HepG2 (cell line): ENCODE results near the gene GLIPR1. TPM values are rescaled to one million over a fixed set of nuclear protein-coding genes. Genes with fewer than 3 reads are reported as not detected.
A peak's percentile ranks its signal among the peaks of the same experiment; 100 is the strongest.

Source experiments
- ATAC-seq: fragments of 200-7000 bp; cut with Tn5 transposase; 3 replicates; pipeline ENCODE4 v1.9.1; 2020; ENCODE audit warnings: mild to moderate bottlenecking, moderate library complexity
- BruUV-seq: library from RNA; stranded (reverse); fragments of 400-500 nt; replicated peaks from 2 replicates; lab custom pipeline; 2021; lab: Mats Ljungman, UMichigan
- CTCF ChIA-PET: fragments of 300-600 bp; formaldehyde crosslinking; extraction: SDS; loops from one replicate; lab custom pipeline; 2021; ENCODE audit warnings: low total read pairs, inconsistent platforms, low intra/inter-chr PET ratio; lab: Yijun Ruan, JAX
- POLR2A ChIA-PET: fragments of 350-600 bp; sonication (Branson Sonifier 250); formaldehyde crosslinking; loops from one replicate; lab custom pipeline; 2020; ENCODE audit warnings: antibody characterized with exemption, inconsistent platforms; lab: Yijun Ruan, JAX
- DNase-seq: peaks from one replicate; pipeline ENCODE4 v3.0.0-alpha.2; 2015; ENCODE audit warnings: low spot score
- FAIRE-seq: peaks from 3 replicates; lab custom pipeline; 2011; peaks lifted over from hg19 to GRCh38; lab: Jason Lieb, UNC
- H2AFZ ChIP-seq: one replicate; pipeline ENCODE4 v1.6.1; 2011; ENCODE audit warnings: low read length, inconsistent platforms
- H3K27ac ChIP-seq: fragments of 300-600 bp; 3 replicates; pipeline ENCODE4 v1.8.0; 2011; ENCODE audit warnings: mixed run types, mild to moderate bottlenecking, mixed read lengths, low read length, inconsistent platforms; ENCODE audit not compliant: insufficient read depth; ENCODE audit errors: extremely low read length
- H3K27me3 ChIP-seq, 2 experiments: fragments of 200-600 bp in 1 of 2; 2 replicates in 1 of 2; 3 replicates in 1 of 2; pipeline versions ENCODE4 v1.6.0 to v1.8.0; 2011; ENCODE audit warnings: low read length in 2 of 2, mild to moderate bottlenecking in 2 of 2, moderate library complexity in 2 of 2, inconsistent platforms in 1 of 2; ENCODE audit not compliant: insufficient read depth in 2 of 2, control insufficient read depth in 1 of 2
- H3K36me3 ChIP-seq, 2 experiments: fragments of 200-600 bp in 1 of 2; replicated peaks in 1 of 2; 2 replicates in 1 of 2; 3 replicates in 1 of 2; pipeline versions ENCODE4 v1.5.1 to v1.8.0; 2011; ENCODE audit warnings: low read length in 2 of 2, inconsistent platforms in 1 of 2; ENCODE audit not compliant: insufficient read depth in 2 of 2, control insufficient read depth in 1 of 2
- H3K4me1 ChIP-seq: 2 replicates; pipeline ENCODE4 v1.5.1; 2012; ENCODE audit warnings: low read length, inconsistent platforms; ENCODE audit not compliant: insufficient read depth
- H3K4me2 ChIP-seq: 2 replicates; pipeline ENCODE4 v1.6.0; 2011; ENCODE audit warnings: low read depth, low read length, inconsistent platforms
- H3K4me3 ChIP-seq, 3 experiments: fragments of 200-600 bp in 1 of 3; sonication (generic), shearing (Covaris generic) in 1 of 3; replicated peaks in 1 of 3; 2 replicates each; pipeline ENCODE4 v1.5.1; 2011 to 2016; ENCODE audit warnings: low read length in 3 of 3, inconsistent platforms in 2 of 3, low read depth in 2 of 3, mild to moderate bottlenecking in 2 of 3, control low read depth in 1 of 3, mixed read lengths in 1 of 3; ENCODE audit not compliant: insufficient read depth in 1 of 3
- H3K79me2 ChIP-seq: one replicate; pipeline ENCODE4 v1.6.1; 2011; ENCODE audit warnings: low read length, inconsistent platforms; ENCODE audit not compliant: insufficient read depth
- H3K9ac ChIP-seq: 2 replicates; pipeline ENCODE4 v1.6.0; 2011; ENCODE audit warnings: mild to moderate bottlenecking, low read depth, low read length, inconsistent platforms; ENCODE audit not compliant: insufficient read depth
- H3K9me3 ChIP-seq: 2 replicates; pipeline ENCODE4 v1.5.1; 2012; ENCODE audit warnings: mild to moderate bottlenecking, low read length
- H4K20me1 ChIP-seq: 2 replicates; pipeline ENCODE4 v1.6.0; 2011; ENCODE audit warnings: inconsistent platforms, mild to moderate bottlenecking, low read length, moderate library complexity; ENCODE audit not compliant: insufficient read depth
- ARNTL ChIP-seq: sonication (generic); formaldehyde crosslinking; IDR thresholded peaks from 2 replicates; pipeline ENCODE4 v1.4.0; 2020; ENCODE audit warnings: mild to moderate bottlenecking, missing genetic modification reagents
- BCLAF1 ChIP-seq: fragments of 450-650 bp; IDR thresholded peaks from 2 replicates; pipeline ENCODE4 v1.6.1; 2017; ENCODE audit warnings: mild to moderate bottlenecking
- BRD4 ChIP-seq: sonication (generic); formaldehyde crosslinking; IDR thresholded peaks from 2 replicates; pipeline ENCODE4 v1.4.0; 2020; ENCODE audit warnings: missing genetic modification reagents
- DNMT1 ChIP-seq: sonication (generic); formaldehyde crosslinking; IDR thresholded peaks from 2 replicates; pipeline ENCODE4 v1.5.1; 2020; ENCODE audit warnings: mild to moderate bottlenecking, missing genetic modification reagents
- DNMT3B ChIP-seq: conservative IDR thresholded peaks from 2 replicates; pipeline ENCODE4 v1.6.1; 2016; ENCODE audit warnings: missing biosample characterization, control low read depth
- FOSL2 ChIP-seq: sonication (generic); formaldehyde crosslinking; IDR thresholded peaks from 2 replicates; pipeline ENCODE4 v1.4.0; 2020; ENCODE audit warnings: missing genetic modification reagents
- HOXA3 ChIP-seq: sonication (generic); formaldehyde crosslinking; IDR thresholded peaks from 2 replicates; pipeline ENCODE4 v1.5.0; 2020; ENCODE audit warnings: missing genetic modification reagents
- MAFF ChIP-seq: IDR thresholded peaks from 2 replicates; pipeline ENCODE4 v1.6.1; 2011; ENCODE audit warnings: low read depth, low read length, improper control_type of control experiment
- MAFK ChIP-seq, 2 experiments: IDR thresholded peaks in 1 of 2; conservative IDR thresholded peaks in 1 of 2; 2 replicates each; pipeline ENCODE4 v1.6.1; 2011; ENCODE audit warnings: improper control_type of control experiment in 2 of 2, low read length in 2 of 2
- MEIS1 ChIP-seq: sonication (generic); formaldehyde crosslinking; IDR thresholded peaks from 2 replicates; pipeline ENCODE4 v1.9.0; 2021; ENCODE audit warnings: mild to moderate bottlenecking, missing genetic modification reagents, moderate library complexity, borderline replicate concordance
- NR2F6 ChIP-seq, 2 experiments: IDR thresholded peaks; 2 replicates each; pipeline ENCODE4 v1.6.1; 2016; ENCODE audit warnings: antibody characterized with exemption in 1 of 2, mild to moderate bottlenecking in 1 of 2
- SKI ChIP-seq: fragments of 450-650 bp; IDR thresholded peaks from one replicate; pipeline ENCODE4 v1.6.1; 2018; ENCODE audit warnings: mild to moderate bottlenecking; ENCODE audit not compliant: partially characterized antibody
- ZMYM4 ChIP-seq: sonication (generic); formaldehyde crosslinking; IDR thresholded peaks from 2 replicates; pipeline ENCODE4 v1.8.1; 2023; ENCODE audit warnings: mild to moderate bottlenecking, missing genetic modification reagents
- ZNF567 ChIP-seq: sonication (generic); formaldehyde crosslinking; IDR thresholded peaks from 2 replicates; pipeline ENCODE4 v1.8.1; 2023; ENCODE audit warnings: mild to moderate bottlenecking, missing genetic modification reagents, borderline replicate concordance
- ZSCAN12 ChIP-seq: sonication (generic); formaldehyde crosslinking; IDR thresholded peaks from 2 replicates; pipeline ENCODE4 v1.9.0; 2021; ENCODE audit warnings: mild to moderate bottlenecking, missing genetic modification reagents
- WGBS: methylation state at CpG from one replicate; pipeline ENCODE4 v1.1.6; 2017; ENCODE audit warnings: low lambda C conversion rate; 5-methylcytosine and 5-hydroxymethylcytosine counted together
- in situ Hi-C: cut with HindIII; loops from 2 replicates; pipeline ENCODE4 v1.10.0; 2017; ENCODE audit warnings: low pct_unique_long_range_greater_than_20kb; ENCODE audit not compliant: extremely low pct_ligation_motif_present
- intact Hi-C: fragments of 100-400 bp; cut with micrococcal nuclease; formaldehyde crosslinking; loops from one replicate; pipeline ENCODE4 v1.10.0; 2022; ENCODE audit not compliant: unreplicated experiment
- polyA plus RNA-seq, 8 experiments: library from polyadenylated mRNA; depleted of rRNA in 3 of 8; stranded (reverse) in 7 of 8; unstranded in 1 of 8; fragments of >200 nt; fragmentation: Illumina TruSeq in 4 of 8; extraction: Trizol in 4 of 8; gene quantifications; 2 replicates each; pipeline versions ENCODE4 v1.2.1 to v1.2.3, GENCODE V29; 2011 to 2016; ENCODE audit warnings: low read depth in 4 of 8, missing spikeins in 1 of 8, mixed read lengths in 1 of 8; ENCODE audit not compliant: insufficient read depth in 1 of 8
- total RNA-seq, 5 experiments: library from RNA; depleted of rRNA; stranded (reverse); fragments of >200 nt; fragmentation: Illumina TruSeq; extraction: Trizol; gene quantifications; 2 replicates each; pipeline ENCODE4 v1.2.3, GENCODE V29; 2016; ENCODE audit warnings: low read depth in 1 of 5

The GLIPR1 gene
- total and polyA plus RNA-seq, 2 of the 13 experiments (the other 11 are each of a cell fraction or from before 2014, with no cell fraction given) = 1.9 to 5.0 TPM

- BruUV-seq = no TSS peak
- TF ChIP-seq MAFK (conservative IDR thresholded peaks at IDR 0.05 in 1 of 2, IDR thresholded peaks at IDR 0.05 in 1 of 2; ENCODE audit: low read length in 2 of 2) = peak; percentile 49 to 55
- peak; percentile 27; the same call in 1 of the 2 replicates for TF ChIP-seq MAFF
- TF ChIP-seq ZNF567 (CRISPR knock-in tag) = no peak
- TF ChIP-seq, all 625 proteins: peak for 2
- Histone ChIP-seq H3K27me3 (no peaks in the 10 kb centered on the region), H3K36me3 (no peaks in the 10 kb centered on the region), H3K27ac (no peak overlapping the region), H3K4me3 (no peak overlapping the region), H3K9me3 (no peaks in the 10 kb centered on the region), H3K79me2 (no peaks in the 10 kb centered on the region), H3K4me2 (no peak overlapping the region), H3K9ac (no peak overlapping the region), H2AFZ (no peak overlapping the region), H3K4me1 (peaks cover 47% of the 10 kb centered on the region), H4K20me1 (no peaks in the 10 kb centered on the region)
- no peak for DNase-seq
- in situ Hi-C loops = no loop called here
- ChIA-PET POLR2A (no interaction called here), CTCF (no interaction called here)
- WGBS = 56% methylated on average over 3 of the region's 3 CpGs
- intact Hi-C loops = no loop called here
- no peak for ATAC-seq
- FAIRE-seq = no peak
Observed at GRCh38 chr12:75443709-75444108, 36.8 kb upstream of the GLIPR1 start.

- ChIA-PET CTCF (no interaction called here), POLR2A (no interaction called here)
- DNase-seq (peak; percentile 44), ATAC-seq (peak; percentile 94), FAIRE-seq (peak; percentile 51)
- Histone ChIP-seq H3K36me3 (no peaks in the 10 kb centered on the region), H3K27ac (peak overlapping the region; percentile 66), H3K79me2 (no peaks in the 10 kb centered on the region), H3K4me2 (peak overlapping the region; percentile 65), H3K9me3 (no peaks in the 10 kb centered on the region), H3K9ac (peak overlapping the region; percentile 24), H2AFZ (peak overlapping the region; percentile 80), H3K27me3 (no peaks in the 10 kb centered on the region), H3K4me3 (peak overlapping the region in 1 of 3 experiments; percentile 11; a peak in 1 of 6 replicates), H4K20me1 (no peaks in the 10 kb centered on the region), H3K4me1 (peaks cover 47% of the 10 kb centered on the region)
- intact Hi-C loops (no loop called here), in situ Hi-C loops (no loop called here)
- BruUV-seq = no TSS peak
- WGBS = 25% methylated on average over 5 of the region's 6 CpGs
- TF ChIP-seq ZSCAN12 (no peak), DNMT1 (no peak), MEIS1 (CRISPR knock-in tag) (0 out of 2 replicates have a peak, but pooled peaks have one; percentile 38), ARNTL (CRISPR knock-in tag) (no peak), DNMT3B (CRISPR knock-in tag) (no peak), BCLAF1 (no peak), NR2F6 (IDR thresholded peaks at IDR 0.05) (no peak), NR2F6 (CRISPR knock-in tag; IDR thresholded peaks at IDR 0.05) (peak; percentile 27; the same call in 1 of the 2 replicates), BRD4 (peak; percentile 32; the same call in 1 of the 2 replicates), ZMYM4 (CRISPR knock-in tag) (0 out of 2 replicates have a peak, but pooled peaks have one; percentile 25), HOXA3 (CRISPR knock-in tag) (peak; percentile 22; the same call in 1 of the 2 replicates), FOSL2 (CRISPR knock-in tag) (peak; percentile 55), SKI (no peak)
Observed at GRCh38 chr12:75444429-75445136, 36.0 kb upstream of the GLIPR1 start.
